GM12878 (cell line): ENCODE results near the gene KAT2B.

Experiments used
- BRCA1 ChIP-seq: IDR thresholded peaks from 2 replicates; pipeline ENCODE4 v1.6.1; 2011; ENCODE audit warnings: low read depth, low read length, improper control_type of control experiment
- CREB1 ChIP-seq: IDR thresholded peaks from 2 replicates; pipeline ENCODE4 v1.6.1; 2012; ENCODE audit warnings: low read depth, mild to moderate bottlenecking, inconsistent platforms
- CREM ChIP-seq: IDR thresholded peaks from 2 replicates; pipeline ENCODE4 v1.6.1; 2014; ENCODE audit warnings: antibody characterized with exemption, low read depth
- CTCF ChIP-seq, 3 experiments: IDR thresholded peaks in 2 of 3; conservative IDR thresholded peaks in 1 of 3; 2 replicates each; pipeline ENCODE4 v1.5.1; 2011; ENCODE audit warnings: low read depth in 3 of 3, low read length in 3 of 3, mild to moderate bottlenecking in 3 of 3, control low read depth in 2 of 3, moderate library complexity in 2 of 3, inconsistent platforms in 1 of 3, mixed read lengths in 1 of 3; ENCODE audit not compliant: control insufficient read depth in 2 of 3, insufficient read depth in 1 of 3; ENCODE audit errors: extremely low read depth in 1 of 3
- ESRRA ChIP-seq: IDR thresholded peaks from 2 replicates; pipeline ENCODE4 v1.6.1; 2012; ENCODE audit warnings: mild to moderate bottlenecking, low read length, improper control_type of control experiment
- MYC ChIP-seq: IDR thresholded peaks from 2 replicates; pipeline ENCODE4 v1.6.1; 2011; ENCODE audit warnings: mild to moderate bottlenecking, low read length, moderate library complexity, inconsistent platforms; ENCODE audit not compliant: insufficient read depth, insufficient replicate concordance, insufficient read length, severe bottlenecking
- POLR2AphosphoS5 ChIP-seq: IDR thresholded peaks from 2 replicates; pipeline ENCODE4 v1.6.1; 2011; ENCODE audit warnings: mild to moderate bottlenecking, low read length, inconsistent platforms
- YY1 ChIP-seq: IDR thresholded peaks from 2 replicates; pipeline ENCODE4 v1.6.1; 2011; ENCODE audit warnings: low read depth, mild to moderate bottlenecking, low read length
- ZZZ3 ChIP-seq: IDR thresholded peaks from 2 replicates; pipeline ENCODE4 v1.6.1; 2011; ENCODE audit warnings: low read depth; ENCODE audit not compliant: control insufficient read depth, insufficient read length

- TF ChIP-seq CREM: no peak
- TF ChIP-seq BRCA1: no peak
- no peak for TF ChIP-seq CTCF (IDR thresholded peaks at IDR 0.05 in 2 of 3, conservative IDR thresholded peaks at IDR 0.05 in 1 of 3; ENCODE audit: control insufficient read depth in 2 of 3, extremely low read depth in 1 of 3, insufficient read depth in 1 of 3, low read depth in 3 of 3, low read length in 3 of 3)
- TF ChIP-seq ZZZ3: no peak
- TF ChIP-seq POLR2AphosphoS5: no peak
- no peak for TF ChIP-seq YY1
- TF ChIP-seq ESRRA: no peak
- TF ChIP-seq CREB1: no peak
- no peak for TF ChIP-seq MYC
These were observed 1.4 kb upstream of the KAT2B start for GRCh38 chr3:20038699-20039465.
